Sigmoid colon (tissue), 4 donors: ENCODE data around the gene NHS.

Source experiments
- EP300 ChIP-seq, 4 donors: sonication (generic); formaldehyde crosslinking; IDR thresholded peaks; one replicate each; pipeline ENCODE4 v1.6.1; 2017; ENCODE audit warnings: antibody characterized with exemption in 4 of 4
- POLR2AphosphoS5 ChIP-seq, 4 donors: sonication (generic); formaldehyde crosslinking; IDR thresholded peaks; one replicate each; pipeline ENCODE4 v1.6.1; 2017; ENCODE audit warnings: antibody characterized with exemption in 4 of 4
- TF ChIP-seq, protein P1 (sequence below), 4 experiments: fragments of 450-650 bp in 3 of 4; fragments of 200-600 bp in 1 of 4; IDR thresholded peaks; one replicate each; pipeline ENCODE4 v1.5.1; 2016 to 2019; ENCODE audit warnings: antibody characterized with exemption in 4 of 4, mild to moderate bottlenecking in 3 of 4, moderate library complexity in 2 of 4

GRCh38 chrX:17608888-17609287 is 233.9 kb downstream of the NHS start:
- TF ChIP-seq, protein P1, sequence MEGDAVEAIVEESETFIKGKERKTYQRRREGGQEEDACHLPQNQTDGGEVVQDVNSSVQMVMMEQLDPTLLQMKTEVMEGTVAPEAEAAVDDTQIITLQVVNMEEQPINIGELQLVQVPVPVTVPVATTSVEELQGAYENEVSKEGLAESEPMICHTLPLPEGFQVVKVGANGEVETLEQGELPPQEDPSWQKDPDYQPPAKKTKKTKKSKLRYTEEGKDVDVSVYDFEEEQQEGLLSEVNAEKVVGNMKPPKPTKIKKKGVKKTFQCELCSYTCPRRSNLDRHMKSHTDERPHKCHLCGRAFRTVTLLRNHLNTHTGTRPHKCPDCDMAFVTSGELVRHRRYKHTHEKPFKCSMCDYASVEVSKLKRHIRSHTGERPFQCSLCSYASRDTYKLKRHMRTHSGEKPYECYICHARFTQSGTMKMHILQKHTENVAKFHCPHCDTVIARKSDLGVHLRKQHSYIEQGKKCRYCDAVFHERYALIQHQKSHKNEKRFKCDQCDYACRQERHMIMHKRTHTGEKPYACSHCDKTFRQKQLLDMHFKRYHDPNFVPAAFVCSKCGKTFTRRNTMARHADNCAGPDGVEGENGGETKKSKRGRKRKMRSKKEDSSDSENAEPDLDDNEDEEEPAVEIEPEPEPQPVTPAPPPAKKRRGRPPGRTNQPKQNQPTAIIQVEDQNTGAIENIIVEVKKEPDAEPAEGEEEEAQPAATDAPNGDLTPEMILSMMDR (IDR thresholded peaks at IDR 0.05): no peak
- no peak for TF ChIP-seq EP300 (IDR thresholded peaks at IDR 0.05)
- TF ChIP-seq POLR2AphosphoS5 (IDR thresholded peaks at IDR 0.05): no peak
